Germinal center (tissue), 1 donor: ENCODE measurements around the gene PPIC.

ENCODE experiments used
- DNase-seq: peaks from one replicate; pipeline ENCODE4 v3.0.0; 2012; ENCODE audit warnings: mixed read lengths, low spot score

Gene PPIC

DNA sequence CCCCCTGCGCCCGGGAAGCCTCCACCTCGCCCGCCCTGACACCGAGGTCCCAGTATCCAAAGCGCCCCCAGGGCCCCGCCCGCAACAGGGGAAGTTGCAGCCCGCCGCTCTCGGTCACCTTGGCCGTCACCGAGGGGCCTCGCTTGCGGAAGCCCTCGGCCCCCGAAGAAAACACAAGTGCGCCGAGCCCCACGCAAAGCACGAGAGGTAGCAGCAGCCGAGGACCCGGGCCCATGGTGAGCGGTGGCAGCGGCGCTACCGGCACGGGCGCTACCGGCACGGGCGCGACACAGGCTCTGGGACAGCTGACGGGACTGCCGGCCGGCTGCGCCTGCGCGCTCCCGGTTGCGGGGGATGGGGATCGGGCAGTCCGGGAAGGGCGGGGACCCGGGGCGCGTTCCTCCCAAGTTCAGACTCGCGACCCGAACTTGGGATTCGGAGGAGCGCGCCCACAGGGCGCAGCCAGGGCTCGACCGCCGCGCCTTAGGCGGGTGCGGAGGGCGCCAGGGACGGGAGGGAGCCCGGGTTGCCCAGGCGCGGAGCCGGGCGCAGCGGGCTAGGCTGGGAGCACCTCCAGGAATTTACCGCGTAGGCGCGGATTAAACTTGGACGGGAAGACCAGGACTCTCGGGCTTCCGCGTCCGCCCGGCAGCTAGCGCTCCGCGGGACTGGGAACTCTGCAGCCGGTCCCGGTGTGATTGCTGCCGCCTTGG, at the start of gene PPIC:
PPIC (minus strand) TSS at position 335 of the 713 bp plus-strand sequence; CDS start at position 235, 100 bp downstream.
- DNase-seq = peak; percentile 30

- DNase-seq = no peak
Measured at GRCh38 chr5:123085638-123086286, 49.2 kb upstream of the PPIC start.

- no peak for DNase-seq
Measured at GRCh38 chr5:123084730-123085605, 48.4 kb upstream of the PPIC start.

DNA sequence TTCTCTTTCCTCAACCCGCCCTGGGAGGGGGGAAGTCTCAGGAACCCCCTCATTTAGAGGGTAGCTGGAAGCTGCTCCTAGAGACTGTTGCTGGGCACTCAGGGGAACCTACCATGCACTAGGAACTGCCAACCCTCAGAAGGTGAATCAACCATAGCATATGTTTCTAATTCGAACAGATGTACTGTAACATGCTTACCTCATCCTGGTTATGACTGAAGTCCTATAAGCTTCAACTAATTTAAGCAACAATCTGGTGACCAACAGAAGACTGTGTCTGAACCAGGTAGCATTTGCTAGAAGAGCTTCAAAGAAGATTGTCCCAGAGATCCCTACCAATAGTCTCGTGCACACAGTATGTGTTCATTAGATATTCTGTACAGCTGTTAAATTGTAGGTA, 46.8 kb upstream of the PPIC start:
- DNase-seq = no peak

GRCh38 chr5:123080215-123080614, 43.7 kb upstream of the PPIC start:
- DNase-seq = no peak

DNA sequence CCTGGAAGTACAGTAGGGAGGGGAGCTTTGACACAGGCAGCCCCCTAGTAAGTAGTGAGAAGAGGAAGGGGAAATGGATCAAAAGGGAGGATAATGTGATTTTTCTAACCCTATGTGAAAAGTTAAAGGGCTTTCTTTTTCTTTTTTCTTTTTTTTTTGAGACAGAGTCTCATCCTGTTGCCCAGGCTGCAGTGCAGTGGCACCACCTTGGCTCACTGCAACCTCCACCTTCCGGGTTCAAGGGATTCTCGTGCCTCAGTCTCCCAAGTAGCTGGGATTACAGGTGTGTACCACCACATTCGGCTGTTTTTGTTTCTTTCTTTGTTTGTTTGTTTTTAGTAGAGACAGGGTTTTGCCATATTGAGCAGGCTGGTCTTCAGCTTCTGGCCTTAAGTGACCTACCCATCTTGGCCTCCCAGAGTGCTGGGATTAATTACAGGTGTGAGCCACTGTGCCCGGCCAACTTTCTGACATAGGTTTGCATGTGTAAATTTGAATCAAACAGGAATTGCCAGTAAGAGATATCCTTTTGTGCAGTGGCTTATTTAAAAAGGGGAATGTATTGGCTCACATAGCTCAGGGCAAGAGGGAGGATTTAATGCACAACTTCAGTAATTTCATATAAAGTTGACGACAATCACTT, 39.1 kb upstream of the PPIC start:
- no peak for DNase-seq

GRCh38 chr5:123068368-123068938, 31.9 kb upstream of the PPIC start:
- no peak for DNase-seq

- no peak for DNase-seq
Measured at GRCh38 chr5:123066016-123066415, 29.5 kb upstream of the PPIC start.

DNA sequence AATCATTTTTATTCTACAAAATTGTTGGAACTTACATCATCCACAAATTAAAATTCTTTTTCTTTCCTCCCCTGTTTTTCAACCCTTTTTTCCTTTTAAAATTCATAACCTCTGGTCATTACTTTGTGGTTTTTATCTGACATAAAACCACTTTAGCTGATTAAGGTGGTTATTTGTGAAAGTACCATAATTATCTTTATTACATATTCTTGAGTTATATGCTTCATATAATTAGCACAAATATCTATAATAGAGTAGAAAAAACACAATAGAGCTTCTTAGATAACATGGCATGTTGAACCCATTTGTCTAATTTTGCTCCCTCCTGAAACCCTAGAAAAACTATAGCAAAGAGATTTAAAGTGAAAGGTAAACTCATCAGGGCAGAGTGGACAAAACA, 22.9 kb upstream of the PPIC start:
- DNase-seq = no peak

- DNase-seq = no peak
Measured at GRCh38 chr5:123051206-123051605, 14.7 kb upstream of the PPIC start.

DNA sequence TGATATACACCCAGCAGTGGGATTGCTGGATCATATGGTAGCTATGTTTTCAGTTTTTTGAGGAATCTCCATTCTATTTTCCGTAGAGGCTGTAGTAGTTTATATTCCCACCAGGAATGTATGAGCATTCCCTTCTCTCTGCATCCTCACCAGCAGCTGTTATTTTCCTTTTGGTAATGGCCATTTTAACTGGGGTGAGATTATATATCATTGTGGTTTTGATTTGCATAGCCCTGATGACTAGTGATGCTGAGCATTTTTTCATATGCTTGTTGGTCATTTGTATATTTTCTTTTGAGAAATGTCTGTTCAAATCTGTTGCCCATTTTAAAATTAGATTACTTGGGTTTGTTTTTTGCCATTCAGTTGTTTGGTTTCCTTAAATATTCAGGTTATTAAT, 11.2 kb upstream of the PPIC start:
- DNase-seq = no peak

- no peak for DNase-seq
Measured at GRCh38 chr5:123046222-123046621, 9.7 kb upstream of the PPIC start.

DNA sequence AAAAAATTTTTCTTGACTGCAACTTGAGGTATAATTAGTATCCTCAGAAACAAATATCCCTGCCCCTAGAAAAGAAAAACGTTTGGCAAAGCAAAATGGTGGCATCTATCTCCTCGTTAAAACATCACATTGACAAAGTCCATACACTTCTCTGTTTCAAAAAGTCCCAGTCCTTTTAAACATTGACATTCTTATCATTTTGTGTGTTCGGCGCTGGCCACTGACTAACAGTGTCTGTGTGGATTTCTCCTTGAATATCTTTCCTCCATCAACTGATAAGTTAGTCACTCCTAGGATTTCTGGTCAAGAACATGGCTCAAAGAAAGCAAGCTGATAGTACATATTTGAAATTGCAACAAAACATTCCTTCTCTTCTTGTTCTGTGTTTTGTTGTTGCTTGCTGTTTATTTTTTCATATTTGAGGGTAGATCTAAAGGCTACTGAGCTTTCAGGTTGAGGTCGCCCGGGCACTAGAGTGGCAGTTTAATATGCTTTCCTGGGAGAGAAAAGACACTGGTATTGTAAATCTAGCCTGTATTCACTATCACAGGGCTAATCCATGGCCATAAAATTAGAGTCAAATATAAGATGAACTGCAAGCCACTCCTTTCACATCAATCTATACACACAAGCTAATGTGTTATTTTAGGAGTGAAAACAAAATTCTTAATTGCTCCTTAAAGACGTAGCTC, 8.5 kb upstream of the PPIC start:
- no peak for DNase-seq

DNA sequence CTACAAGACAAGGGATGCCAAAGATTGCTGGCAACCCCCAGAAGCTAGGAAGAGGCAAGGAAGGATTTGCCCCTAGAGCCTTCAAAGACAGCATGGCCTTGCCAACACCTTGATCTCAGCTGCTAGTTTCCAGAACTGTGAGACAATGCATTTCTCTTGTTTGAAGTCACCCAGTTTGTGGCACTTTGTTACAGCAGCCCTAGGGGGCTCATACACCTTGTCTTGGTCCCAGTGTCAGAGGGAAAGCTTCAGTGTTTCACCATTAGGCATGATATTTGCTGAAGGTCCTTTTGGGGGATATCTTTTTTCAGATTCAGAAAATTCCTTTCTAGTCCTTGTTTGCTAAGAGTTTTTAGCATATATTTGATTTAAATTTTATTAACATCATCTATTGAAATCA, 3.1 kb upstream of the PPIC start:
- DNase-seq = no peak

DNA sequence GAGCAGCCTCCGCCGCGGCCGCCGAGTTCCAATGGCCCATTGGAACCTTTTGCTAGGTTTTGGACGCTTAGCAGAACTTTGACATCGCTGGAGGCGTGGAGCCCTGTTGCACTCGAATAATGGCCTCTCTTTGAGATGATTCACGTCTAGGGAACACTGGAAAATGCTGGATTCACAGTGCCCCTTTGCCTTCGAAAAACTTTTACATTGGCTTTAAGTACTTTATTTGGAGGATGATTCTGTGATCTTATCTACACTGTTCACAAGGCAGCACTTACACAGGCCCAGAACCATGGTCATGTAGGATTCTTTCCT, 536 bp upstream of the PPIC start:
- DNase-seq = no peak

- peak; percentile 17 for DNase-seq
Measured at GRCh38 chr5:123035918-123036390, 571 bp downstream of the PPIC start.

DNA sequence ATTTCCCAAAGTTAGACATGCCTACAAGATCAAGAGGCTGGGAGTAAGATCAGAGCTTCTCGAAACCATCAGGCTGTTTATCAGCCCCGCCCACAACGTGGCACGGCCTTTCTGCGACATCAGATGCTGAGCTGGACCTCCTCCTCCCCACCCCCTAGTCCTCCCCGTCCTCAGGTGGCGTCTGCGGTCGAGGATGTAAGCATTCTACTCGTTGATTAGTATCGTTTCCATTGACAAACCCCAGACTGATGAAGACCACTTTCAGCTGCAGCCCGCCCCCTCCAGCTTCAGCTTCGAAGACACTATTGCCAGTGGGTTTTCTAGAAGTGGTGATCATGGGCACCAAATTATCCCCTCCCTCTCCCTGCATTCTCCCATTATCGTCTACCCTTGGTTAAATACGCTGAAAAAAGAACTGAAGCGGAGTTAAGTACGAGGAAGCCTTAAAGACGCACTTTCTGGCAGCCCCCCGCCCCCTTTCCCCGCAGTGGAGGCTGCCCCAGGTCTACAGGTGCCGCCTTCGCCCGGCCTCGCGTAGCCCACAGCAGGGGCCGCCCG, 1.1 kb downstream of the PPIC start:
- peak; percentile 14 for DNase-seq

GRCh38 chr5:123033157-123033671, 3.3 kb downstream of the PPIC start:
- DNase-seq = no peak

GRCh38 chr5:123028222-123028621, 8.3 kb downstream of the PPIC start:
- DNase-seq = no peak

GRCh38 chr5:123014689-123015088, 21.8 kb downstream of the PPIC start:
- no peak for DNase-seq

GRCh38 chr5:123012321-123012720, 24.2 kb downstream of the PPIC start:
- no peak for DNase-seq
